ENCODE results near the gene ABCC10.
"Not testable (repeated sequence)": the region's sequence is repeated elsewhere in the genome, so short reads cannot be mapped to it uniquely, and the experiment has no call there.

- not testable (repeated sequence) for TF ChIP-seq CTCF (conservative IDR thresholded peaks at IDR 0.05; ENCODE audit: low read length); EZH2phosphoT487 (IDR thresholded peaks at IDR 0.05; ENCODE audit: borderline replicate concordance)
Observed at GRCh38 chr6:43425083-43425482, 2.3 kb upstream of the ABCC10 start.
